Left kidney (tissue), 2 donors: ENCODE measurements around the gene INSR. TPM values are rescaled to one million over a fixed set of nuclear protein-coding genes. Genes with fewer than 3 reads are reported as not detected.
"Not testable (repeated sequence)": the region's sequence is repeated elsewhere in the genome, so short reads cannot be mapped to it uniquely, and the experiment has no call there.

ENCODE experiments used
- DNase-seq: peaks from one replicate; pipeline ENCODE4 v3.0.0-alpha.2; 2013
- polyA plus RNA-seq: library from polyadenylated mRNA; unstranded; fragments of 120-200 nt; gene quantifications from one replicate; pipeline ENCODE4 v1.2.1, GENCODE V29; 2013; ENCODE audit not compliant: insufficient read length

INSR gene
- polyA plus RNA-seq, 1 donor = 32.1 TPM

GRCh38 chr19:7258041-7258839 lies 36.0 kb downstream of the INSR start:
- DNase-seq = no peak

GRCh38 chr19:7257148-7258040 lies 36.8 kb downstream of the INSR start:
- DNase-seq = no peak

GRCh38 chr19:7255631-7256030 lies 38.6 kb downstream of the INSR start:
- DNase-seq = no peak

GRCh38 chr19:7255119-7255518 lies 39.1 kb downstream of the INSR start:
- no peak for DNase-seq

DNA sequence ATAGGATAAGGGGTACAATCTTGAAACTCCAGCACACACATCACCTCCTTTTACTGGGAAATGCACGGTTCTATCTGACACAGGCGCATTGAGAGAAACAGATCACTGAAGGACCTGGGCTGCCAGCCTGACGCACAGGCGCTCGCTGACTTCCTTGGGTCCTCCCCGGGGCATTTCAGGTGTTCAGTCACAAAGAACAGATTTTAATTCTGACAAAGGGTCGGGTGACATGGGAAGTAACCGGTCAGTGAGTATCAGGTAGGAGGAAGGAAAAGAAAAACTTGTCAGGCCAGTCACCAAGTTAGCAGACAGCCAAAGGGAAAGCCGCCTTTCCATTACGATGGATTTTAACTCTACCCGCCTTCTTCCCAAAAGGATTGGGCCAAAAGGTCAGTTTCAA lies 39.6 kb downstream of the INSR start:
- peak; percentile 30 for DNase-seq

DNA sequence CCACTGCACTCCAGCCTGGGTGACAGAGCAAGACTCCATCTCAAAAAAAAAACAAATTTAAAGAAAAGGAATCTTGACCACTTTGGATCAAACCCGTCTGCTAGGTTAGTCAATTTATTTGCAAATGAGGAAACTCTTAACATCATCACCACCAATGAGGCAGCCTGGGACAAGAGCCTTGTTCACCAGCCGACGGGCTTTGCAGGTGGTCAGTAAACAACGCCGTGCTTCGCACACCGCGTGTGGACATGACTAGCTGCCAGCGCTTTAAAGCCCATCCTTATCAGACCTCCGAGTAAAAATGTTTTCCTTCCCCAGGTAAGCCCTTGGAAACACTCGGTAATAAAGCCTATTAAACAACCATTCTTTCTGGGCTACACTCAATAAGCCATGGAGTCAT lies 41.9 kb downstream of the INSR start:
- DNase-seq = no peak

DNA sequence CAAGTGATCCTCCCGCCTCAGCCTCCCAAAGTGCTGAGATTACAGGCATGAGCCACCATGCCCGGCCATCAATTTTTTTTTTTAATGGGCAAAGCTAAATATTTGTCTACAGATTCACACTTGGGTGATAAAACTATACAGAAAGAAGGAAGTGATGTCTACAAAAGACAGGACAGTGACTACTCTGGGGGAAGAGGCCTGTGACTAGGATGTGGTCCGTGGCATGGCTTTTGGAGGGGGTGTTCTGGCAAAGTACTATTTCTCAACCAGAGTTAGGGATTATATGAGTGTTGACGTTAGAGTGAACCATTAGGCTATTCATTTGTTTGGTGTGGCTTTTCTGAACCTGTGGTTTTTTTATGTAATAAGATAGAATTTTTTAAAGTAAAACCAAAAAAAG lies 42.7 kb downstream of the INSR start:
- DNase-seq = no peak

GRCh38 chr19:7250951-7251350 lies 43.3 kb downstream of the INSR start:
- DNase-seq = no peak

- DNase-seq = no peak
Observed at GRCh38 chr19:7250057-7250596, 44.1 kb downstream of the INSR start.

DNA sequence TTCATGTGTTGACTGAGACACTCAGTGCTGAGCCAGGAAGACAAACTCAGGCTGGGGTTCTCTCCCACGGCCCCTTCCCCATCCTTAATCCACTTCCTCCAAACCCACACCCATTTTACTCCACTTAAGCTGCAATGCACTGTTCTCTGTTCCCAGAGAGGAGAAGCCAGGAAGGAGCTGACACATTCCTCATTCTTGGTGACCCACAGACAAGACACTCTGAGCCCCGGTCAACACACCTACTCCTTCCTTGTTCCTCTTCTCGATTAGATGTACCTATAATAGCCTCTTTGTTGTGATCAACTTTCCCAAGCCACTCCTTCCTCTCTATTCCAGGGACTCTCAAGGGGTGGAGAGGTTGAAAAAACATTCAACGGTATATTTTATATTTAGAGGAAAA lies 47.1 kb downstream of the INSR start:
- DNase-seq = no peak

GRCh38 chr19:7246601-7247000 lies 47.6 kb downstream of the INSR start:
- no peak for DNase-seq

DNA sequence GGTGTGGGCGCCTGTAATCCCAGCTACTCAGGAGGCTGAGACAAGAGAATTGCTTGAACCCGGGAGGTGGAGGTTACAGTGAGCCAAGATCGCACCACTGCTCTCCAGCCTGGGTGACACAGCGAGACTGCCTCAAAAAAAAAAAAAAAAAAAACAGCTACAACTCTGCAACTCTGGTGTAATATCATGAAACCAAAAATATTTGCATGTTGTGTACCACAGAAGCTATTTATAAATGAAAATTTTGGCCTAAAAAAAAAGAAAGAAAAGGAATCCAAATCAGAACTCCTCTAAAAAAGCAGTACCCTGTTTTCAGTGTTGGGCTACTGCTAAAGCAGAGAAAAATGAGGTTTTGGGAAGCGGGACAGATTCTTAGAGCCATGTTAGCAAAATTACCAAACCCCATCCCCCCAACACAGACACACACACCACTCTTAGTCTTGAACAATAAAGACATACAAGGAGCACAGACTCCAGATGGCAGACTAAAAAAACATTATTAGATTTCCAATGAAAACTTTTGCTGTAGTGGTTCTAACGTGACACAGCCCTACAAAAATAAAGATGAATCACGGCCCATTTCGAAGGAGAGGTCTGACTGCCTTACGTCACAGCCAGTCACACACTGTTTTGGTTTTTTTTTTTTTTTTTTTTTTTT lies 51.5 kb downstream of the INSR start:
- DNase-seq = no peak

- no peak for DNase-seq
Observed at GRCh38 chr19:7238051-7238450, 56.2 kb downstream of the INSR start.

DNA sequence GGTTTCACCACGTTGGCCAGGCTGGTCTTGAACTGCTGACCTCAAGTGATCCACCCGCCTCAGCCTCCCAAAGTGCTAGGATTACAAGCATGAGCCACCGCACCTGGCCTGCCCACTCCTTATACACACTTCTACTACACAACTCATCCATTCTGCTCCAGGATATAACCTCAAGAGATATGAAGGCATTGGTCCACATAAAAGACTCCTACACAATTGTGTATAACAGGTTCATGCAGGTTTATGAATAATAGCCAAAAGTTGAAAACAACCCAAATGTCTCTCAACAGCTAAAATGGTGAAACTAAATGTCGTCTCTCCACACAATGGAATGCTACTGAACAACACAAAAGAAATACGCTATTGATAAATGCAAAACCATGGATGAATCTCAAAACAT lies 58.1 kb downstream of the INSR start:
- DNase-seq = no peak

DNA sequence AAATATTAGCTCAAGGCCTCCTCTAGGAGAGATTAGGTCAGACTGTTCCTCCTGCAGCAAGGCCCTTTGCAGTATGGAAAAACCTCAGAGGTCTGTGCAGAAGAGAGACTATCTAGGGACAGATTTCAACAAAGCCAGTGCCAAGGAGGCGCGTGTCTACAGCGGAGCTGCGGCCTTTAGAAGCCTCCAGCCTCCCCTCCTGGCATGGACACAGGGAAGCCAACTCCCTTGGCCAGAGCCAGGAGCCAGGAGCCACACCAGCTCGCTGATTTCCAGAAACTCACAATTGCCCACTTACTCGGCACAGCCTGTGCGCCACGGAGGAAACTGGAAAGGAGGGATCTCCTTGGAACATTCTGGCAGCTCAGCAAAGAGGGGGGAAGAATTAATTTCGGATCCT lies 63.4 kb downstream of the INSR start:
- DNase-seq = no peak

DNA sequence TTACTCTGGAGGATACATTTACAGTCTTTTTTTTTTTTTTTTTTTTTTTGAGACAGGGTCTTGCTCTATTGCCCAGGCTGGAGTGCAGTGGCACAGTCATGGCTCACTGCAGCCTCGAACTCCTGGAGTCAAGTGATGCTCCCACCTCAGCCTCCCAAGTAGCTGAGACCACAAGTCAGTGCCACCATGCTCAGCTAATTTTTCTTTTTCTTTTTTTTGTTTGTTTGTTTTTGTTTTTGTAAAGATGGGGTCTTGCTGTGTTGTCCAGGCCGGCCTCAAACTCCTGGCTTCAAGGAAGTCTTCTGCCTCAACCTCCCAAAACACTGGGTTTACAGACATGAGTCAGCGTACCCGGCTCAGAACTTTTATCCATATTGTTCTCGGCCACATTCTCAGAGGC lies 64.5 kb downstream of the INSR start:
- no peak for DNase-seq

DNA sequence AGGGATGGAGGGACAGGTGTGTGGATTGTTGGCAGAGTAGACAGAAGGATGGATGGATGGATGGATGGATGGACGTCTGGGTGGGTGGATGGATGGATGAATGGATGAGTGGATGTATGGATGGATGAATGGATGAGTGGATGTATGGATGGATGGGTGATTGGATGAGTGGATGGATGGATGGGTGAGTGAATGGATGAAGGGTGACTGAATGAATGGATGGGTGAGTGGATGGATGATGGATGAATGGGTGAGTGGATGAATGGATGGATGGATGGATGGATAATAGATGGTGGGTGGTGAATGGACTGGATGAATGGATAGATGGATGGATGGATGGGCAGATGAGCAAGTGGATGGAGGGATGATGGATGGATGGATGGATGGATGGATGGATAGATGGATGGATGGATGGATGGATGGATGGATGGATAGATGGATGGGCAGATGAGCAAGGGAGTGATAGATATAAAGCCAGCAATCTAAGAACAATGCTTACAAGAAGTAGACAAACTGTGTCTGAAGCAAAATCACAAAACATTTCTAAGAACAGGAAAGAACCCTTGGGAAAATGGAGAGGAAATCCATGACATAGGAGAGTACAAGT lies 65.2 kb downstream of the INSR start:
- DNase-seq = no peak

- DNase-seq = no peak
Observed at GRCh38 chr19:7227735-7228134, 66.5 kb downstream of the INSR start.

DNA sequence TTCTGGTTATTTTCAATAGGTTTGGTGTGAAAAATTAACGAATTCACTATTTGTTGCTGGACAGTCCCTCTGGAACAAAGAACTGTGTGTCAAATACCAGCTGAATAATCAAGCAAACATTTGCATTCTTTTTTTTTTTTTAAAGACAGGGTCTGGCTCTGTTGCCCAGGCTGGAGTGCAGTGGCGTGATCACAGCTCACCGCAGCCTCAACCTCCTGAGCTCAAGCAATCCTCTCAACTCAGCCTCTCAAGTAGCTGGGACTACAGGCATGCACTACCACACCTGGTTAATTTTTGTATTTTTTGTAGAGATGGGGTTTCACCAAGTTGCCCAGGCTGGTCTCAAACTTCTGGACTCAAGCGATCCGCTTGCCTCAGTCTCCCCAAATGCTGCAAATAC lies 67.1 kb downstream of the INSR start:
- DNase-seq = not testable (repeated sequence)

- no peak for DNase-seq
Observed at GRCh38 chr19:7226739-7227138, 67.5 kb downstream of the INSR start.

GRCh38 chr19:7225741-7226140 lies 68.5 kb downstream of the INSR start:
- DNase-seq = no peak

- no peak for DNase-seq
Observed at GRCh38 chr19:7224995-7225394, 69.2 kb downstream of the INSR start.
